PC-9 (cell line): ENCODE measurements around the gene TMEM222. TPM values are rescaled to one million over a fixed set of nuclear protein-coding genes. Genes with fewer than 3 reads are reported as not detected.

ENCODE experiments used
- BruUV-seq: library from RNA; stranded (reverse); fragments of 400-500 nt; replicated peaks from 2 replicates; lab custom pipeline; 2021; lab: Mats Ljungman, UMichigan
- CTCF ChIA-PET: fragments of 300-600 bp; sonication (Branson Sonifier 250); formaldehyde crosslinking; loops from one replicate; lab custom pipeline; 2022; ENCODE audit warnings: antibody characterized with exemption; lab: Charles Lee
- POLR2A ChIA-PET: fragments of 300-600 bp; sonication (Branson Sonifier 250); formaldehyde crosslinking; loops from one replicate; lab custom pipeline; 2022; ENCODE audit warnings: antibody characterized with exemption; ENCODE audit not compliant: unreplicated experiment; lab: Charles Lee
- DNase-seq, 2 experiments: peaks; one replicate each; pipeline versions ENCODE4 v3.0.0 to v3.0.0-alpha.2; 2015 to 2022; ENCODE audit warnings: mixed read lengths in 1 of 2
- H2AFZ ChIP-seq: fragments of 200-600 bp; sonication (generic); 2 replicates; pipeline ENCODE4 v1.8.1; 2017; ENCODE audit warnings: antibody characterized with exemption
- H3F3A ChIP-seq: fragments of 200-600 bp; sonication (generic); 2 replicates; pipeline ENCODE4 v1.8.1; 2017; ENCODE audit warnings: antibody characterized with exemption, mild to moderate bottlenecking, low read depth; ENCODE audit not compliant: insufficient read depth
- H3K27ac ChIP-seq: fragments of 200-600 bp; sonication (generic); 2 replicates; pipeline ENCODE4 v1.6.1; 2016; ENCODE audit warnings: mixed run types
- H3K27me3 ChIP-seq: fragments of 200-600 bp; sonication (generic); 2 replicates; pipeline ENCODE4 v1.6.1; 2016; ENCODE audit warnings: low read depth, mixed run types; ENCODE audit not compliant: insufficient read depth
- H3K36me3 ChIP-seq: fragments of 200-600 bp; sonication (generic); 2 replicates; pipeline ENCODE4 v1.6.1; 2016; ENCODE audit warnings: low read depth, mixed run types
- H3K4me1 ChIP-seq: fragments of 200-600 bp; sonication (generic); replicated peaks from 2 replicates; pipeline ENCODE4 v1.6.1; 2016; ENCODE audit warnings: mixed run types; ENCODE audit not compliant: insufficient read depth
- H3K4me2 ChIP-seq: fragments of 200-600 bp; sonication (generic); 2 replicates; pipeline ENCODE4 v1.6.1; 2017; ENCODE audit warnings: mixed run types
- H3K4me3 ChIP-seq: fragments of 200-600 bp; sonication (generic); 2 replicates; pipeline ENCODE4 v1.6.1; 2016; ENCODE audit warnings: mixed run types
- H3K79me2 ChIP-seq: fragments of 200-600 bp; sonication (generic); 2 replicates; pipeline ENCODE4 v1.6.1; 2017; ENCODE audit warnings: low read depth, mixed run types
- H3K9me2 ChIP-seq: fragments of 200-600 bp; sonication (generic); 2 replicates; pipeline ENCODE4 v1.8.1; 2017; ENCODE audit warnings: mild to moderate bottlenecking; ENCODE audit not compliant: insufficient read depth
- H3K9me3 ChIP-seq: fragments of 200-600 bp; sonication (generic); 2 replicates; pipeline ENCODE4 v1.8.1; 2016; ENCODE audit warnings: low read depth; ENCODE audit not compliant: insufficient read depth
- H4K20me1 ChIP-seq: fragments of 200-600 bp; sonication (generic); 2 replicates; pipeline ENCODE4 v1.8.1; 2017; ENCODE audit not compliant: insufficient read depth
- CTCF ChIP-seq: fragments of 200-600 bp; sonication (generic); conservative IDR thresholded peaks from 2 replicates; pipeline ENCODE4 v1.6.1; 2017; ENCODE audit warnings: mixed run types, antibody characterized with exemption, mild to moderate bottlenecking, moderate library complexity
- EZH2 ChIP-seq: fragments of 200-600 bp; sonication (generic); IDR thresholded peaks from 2 replicates; pipeline ENCODE4 v1.8.0; 2017; ENCODE audit warnings: antibody characterized with exemption, low read depth
- intact Hi-C: fragments of 100-400 bp; cut with micrococcal nuclease; formaldehyde crosslinking; loops from one replicate; pipeline ENCODE4 v1.10.0; 2022; ENCODE audit not compliant: unreplicated experiment
- total RNA-seq: library from RNA; stranded (reverse); gene quantifications from 2 replicates; pipeline ENCODE4 v1.2.3, GENCODE V29; 2021

Gene TMEM222
- total RNA-seq, 1 experiment from 2014 or later: 32.8 TPM

GRCh38 chr1:27325286-27325685, 3.3 kb downstream of the TMEM222 start:
- H4K20me1 ChIP-seq: no peaks in the 10 kb centered on the region
- H3K4me2 ChIP-seq: no peak overlapping the region
- intact Hi-C loops: no loop called here
- H3K27ac ChIP-seq: no peak overlapping the region
- H3K9me2 ChIP-seq: no peaks in the 10 kb centered on the region
- ChIA-PET POLR2A (no interaction called here), CTCF (no interaction called here)
- H3K27me3 ChIP-seq: no peaks in the 10 kb centered on the region
- no TSS peak for BruUV-seq
- peaks cover 39% of the 10 kb centered on the region for H3K79me2 ChIP-seq
- peaks cover 9% of the 10 kb centered on the region for H3K4me1 ChIP-seq
- DNase-seq: no peak
- TF ChIP-seq CTCF: no peak
- no peak for TF ChIP-seq EZH2
- no peaks in the 10 kb centered on the region for H3K36me3 ChIP-seq
- no peaks in the 10 kb centered on the region for H3K9me3 ChIP-seq
- H3F3A ChIP-seq: no peaks in the 10 kb centered on the region
- no peak overlapping the region for H2AFZ ChIP-seq
- no peak overlapping the region for H3K4me3 ChIP-seq

- peaks cover 30% of the 10 kb centered on the region for H3K79me2 ChIP-seq
- H3K27me3 ChIP-seq: no peaks in the 10 kb centered on the region
- POLR2A ChIA-PET: no interaction called here
- H3K36me3 ChIP-seq: no peaks in the 10 kb centered on the region; the same call in 1 of the 2 replicates
- no peak overlapping the region for H2AFZ ChIP-seq
- CTCF ChIA-PET: no interaction called here
- H3K9me2 ChIP-seq: no peaks in the 10 kb centered on the region
- no peak overlapping the region for H3K4me2 ChIP-seq
- TF ChIP-seq EZH2: no peak
- TF ChIP-seq CTCF: no peak
- intact Hi-C loops: no loop called here
- peaks cover 8% of the 10 kb centered on the region for H3K4me1 ChIP-seq
- H3K9me3 ChIP-seq: no peaks in the 10 kb centered on the region
- H3F3A ChIP-seq: no peaks in the 10 kb centered on the region
- no peak overlapping the region for H3K27ac ChIP-seq
- no TSS peak for BruUV-seq
- no peaks in the 10 kb centered on the region for H4K20me1 ChIP-seq
- no peak overlapping the region for H3K4me3 ChIP-seq
- no peak for DNase-seq
Observed at GRCh38 chr1:27327964-27328363, 6.0 kb downstream of the TMEM222 start.

- BruUV-seq: no TSS peak
- intact Hi-C loops: no loop called here
- no peaks in the 10 kb centered on the region for H3F3A ChIP-seq
- no peaks in the 10 kb centered on the region for H3K9me3 ChIP-seq
- no peaks in the 10 kb centered on the region for H3K9me2 ChIP-seq
- POLR2A ChIA-PET: no interaction called here
- no peak overlapping the region for H2AFZ ChIP-seq
- H3K4me2 ChIP-seq: no peak overlapping the region
- H3K27ac ChIP-seq: no peak overlapping the region
- H3K36me3 ChIP-seq: no peaks in the 10 kb centered on the region; the same call in 1 of the 2 replicates
- no peak for DNase-seq
- no peak overlapping the region for H3K4me3 ChIP-seq
- H3K79me2 ChIP-seq: peaks cover 10% of the 10 kb centered on the region
- no peaks in the 10 kb centered on the region for H4K20me1 ChIP-seq
- H3K27me3 ChIP-seq: no peaks in the 10 kb centered on the region
- CTCF ChIA-PET: no interaction called here
- H3K4me1 ChIP-seq: no peaks in the 10 kb centered on the region
- no peak for TF ChIP-seq EZH2
- no peak for TF ChIP-seq CTCF
Observed at GRCh38 chr1:27330786-27331185, 8.8 kb downstream of the TMEM222 start.
